ENCODE results near the gene SPOCK1.

Gene SPOCK1

DNA sequence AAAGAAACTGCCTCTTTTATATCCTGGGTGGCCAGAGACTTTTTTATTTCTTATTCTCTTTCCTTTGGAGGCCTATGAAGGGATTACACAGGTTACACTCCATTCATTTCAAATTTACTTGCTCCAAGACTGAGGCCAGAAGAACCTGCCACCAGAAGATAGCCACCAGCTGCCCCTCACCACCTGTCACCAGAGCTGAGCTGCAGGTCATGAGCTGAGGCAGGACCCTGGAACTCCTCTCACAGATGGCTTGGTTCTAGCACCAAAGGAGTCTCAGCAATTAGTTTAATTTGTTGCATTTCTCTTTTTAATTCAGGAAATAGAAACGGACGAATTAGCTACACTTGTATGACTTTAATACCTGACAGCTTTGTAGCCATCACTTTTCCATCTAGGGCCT lies 313.9 kb downstream of the SPOCK1 start:
- Mint-ChIP-seq H3K4me3 (no peak overlapping the region), H3K27me3 (no peaks in the 10 kb centered on the region), H3K27ac (no peak overlapping the region), H3K9me3 (no peaks in the 10 kb centered on the region), H3K36me3 (no peaks in the 10 kb centered on the region), H3K4me1 (no peaks in the 10 kb centered on the region)
- CTCF ChIA-PET = no interaction called here
- no peak for DNase-seq

GRCh38 chr5:137184734-137185133 lies 314.4 kb downstream of the SPOCK1 start:
- CTCF ChIA-PET = no interaction called here
- no peaks in the 10 kb centered on the region for H3K4me1 Mint-ChIP-seq
- H3K9me3 Mint-ChIP-seq = no peaks in the 10 kb centered on the region
- DNase-seq = no peak
- no peak overlapping the region for H3K27ac Mint-ChIP-seq
- no peaks in the 10 kb centered on the region for H3K27me3 Mint-ChIP-seq
- no peaks in the 10 kb centered on the region for H3K36me3 Mint-ChIP-seq
- H3K4me3 Mint-ChIP-seq = no peak overlapping the region

DNA sequence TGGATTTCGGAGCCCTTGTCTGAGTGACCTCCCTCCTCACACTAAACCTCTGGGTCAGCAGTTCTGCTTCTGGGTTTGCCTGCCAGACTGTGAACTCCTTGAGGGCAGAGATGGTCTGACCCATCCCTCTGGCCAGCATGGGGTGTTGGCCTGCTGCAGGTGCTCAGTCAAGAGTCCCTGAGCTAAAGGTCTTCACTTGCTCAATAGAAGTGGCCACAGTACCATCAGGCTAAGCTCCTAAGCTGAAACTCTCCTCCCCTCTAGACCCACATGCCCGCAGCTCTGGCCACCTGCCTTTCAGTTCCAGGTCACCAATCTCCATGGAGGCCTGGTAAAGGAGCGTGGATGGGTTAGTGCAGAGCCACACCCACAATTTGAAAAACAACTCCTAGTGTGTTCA lies 316.6 kb downstream of the SPOCK1 start:
- Mint-ChIP-seq H3K4me3 (no peak overlapping the region), H3K27ac (no peak overlapping the region), H3K36me3 (no peaks in the 10 kb centered on the region), H3K27me3 (no peaks in the 10 kb centered on the region), H3K4me1 (no peaks in the 10 kb centered on the region), H3K9me3 (no peaks in the 10 kb centered on the region)
- no peak for DNase-seq
- CTCF ChIA-PET = no interaction called here

GRCh38 chr5:137181667-137182066 lies 317.5 kb downstream of the SPOCK1 start:
- no peaks in the 10 kb centered on the region for H3K27me3 Mint-ChIP-seq
- CTCF ChIA-PET = no interaction called here
- no peaks in the 10 kb centered on the region for H3K4me1 Mint-ChIP-seq
- DNase-seq = no peak
- H3K36me3 Mint-ChIP-seq = no peaks in the 10 kb centered on the region
- no peak overlapping the region for H3K27ac Mint-ChIP-seq
- H3K4me3 Mint-ChIP-seq = no peak overlapping the region
- no peaks in the 10 kb centered on the region for H3K9me3 Mint-ChIP-seq

GRCh38 chr5:137179203-137179602 lies 319.9 kb downstream of the SPOCK1 start:
- H3K4me3 Mint-ChIP-seq = no peak overlapping the region
- H3K4me1 Mint-ChIP-seq = no peaks in the 10 kb centered on the region
- H3K9me3 Mint-ChIP-seq = no peaks in the 10 kb centered on the region
- H3K27ac Mint-ChIP-seq = no peak overlapping the region
- no peaks in the 10 kb centered on the region for H3K27me3 Mint-ChIP-seq
- CTCF ChIA-PET = no interaction called here
- DNase-seq = no peak
- no peaks in the 10 kb centered on the region for H3K36me3 Mint-ChIP-seq

GRCh38 chr5:137176609-137177008 lies 322.5 kb downstream of the SPOCK1 start:
- Mint-ChIP-seq H3K9me3 (no peaks in the 10 kb centered on the region), H3K4me1 (no peaks in the 10 kb centered on the region), H3K4me3 (no peak overlapping the region), H3K27me3 (no peaks in the 10 kb centered on the region), H3K27ac (no peak overlapping the region), H3K36me3 (no peaks in the 10 kb centered on the region)
- CTCF ChIA-PET = no interaction called here
- no peak for DNase-seq

DNA sequence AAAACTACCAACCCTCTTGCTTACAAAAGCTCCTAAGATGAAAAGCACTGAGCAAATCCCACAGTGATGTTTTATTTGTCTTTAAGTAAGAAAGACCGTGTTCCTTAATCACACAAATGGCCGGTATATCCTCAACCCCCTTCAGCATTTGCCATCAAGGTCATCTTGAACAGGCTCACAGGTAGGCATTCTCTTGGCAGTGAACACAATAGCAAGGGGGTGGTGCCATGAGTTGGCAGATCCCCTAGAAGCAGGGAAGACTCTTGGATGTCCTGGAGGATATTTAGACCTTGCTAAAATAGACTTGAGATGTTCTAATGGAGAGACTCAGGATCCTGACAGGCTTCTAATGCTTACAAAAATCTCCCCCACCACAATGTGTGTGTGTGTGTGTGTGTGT lies 323.0 kb downstream of the SPOCK1 start:
- CTCF ChIA-PET = no interaction called here
- Mint-ChIP-seq H3K27ac (no peak overlapping the region), H3K4me1 (no peaks in the 10 kb centered on the region), H3K4me3 (no peak overlapping the region), H3K36me3 (no peaks in the 10 kb centered on the region), H3K9me3 (no peaks in the 10 kb centered on the region), H3K27me3 (no peaks in the 10 kb centered on the region)
- DNase-seq = no peak

GRCh38 chr5:137174196-137174595 lies 324.9 kb downstream of the SPOCK1 start:
- H3K27me3 Mint-ChIP-seq = no peaks in the 10 kb centered on the region
- H3K4me3 Mint-ChIP-seq = no peak overlapping the region
- DNase-seq = no peak
- no peaks in the 10 kb centered on the region for H3K9me3 Mint-ChIP-seq
- CTCF ChIA-PET = no interaction called here
- H3K4me1 Mint-ChIP-seq = no peaks in the 10 kb centered on the region
- no peaks in the 10 kb centered on the region for H3K36me3 Mint-ChIP-seq
- no peak overlapping the region for H3K27ac Mint-ChIP-seq

- CTCF ChIA-PET = no interaction called here
- Mint-ChIP-seq H3K4me1 (no peaks in the 10 kb centered on the region), H3K9me3 (no peaks in the 10 kb centered on the region), H3K36me3 (no peaks in the 10 kb centered on the region), H3K27me3 (no peaks in the 10 kb centered on the region), H3K4me3 (no peak overlapping the region), H3K27ac (no peak overlapping the region)
- no peak for DNase-seq
Observed at GRCh38 chr5:137172258-137172657, 326.9 kb downstream of the SPOCK1 start.

DNA sequence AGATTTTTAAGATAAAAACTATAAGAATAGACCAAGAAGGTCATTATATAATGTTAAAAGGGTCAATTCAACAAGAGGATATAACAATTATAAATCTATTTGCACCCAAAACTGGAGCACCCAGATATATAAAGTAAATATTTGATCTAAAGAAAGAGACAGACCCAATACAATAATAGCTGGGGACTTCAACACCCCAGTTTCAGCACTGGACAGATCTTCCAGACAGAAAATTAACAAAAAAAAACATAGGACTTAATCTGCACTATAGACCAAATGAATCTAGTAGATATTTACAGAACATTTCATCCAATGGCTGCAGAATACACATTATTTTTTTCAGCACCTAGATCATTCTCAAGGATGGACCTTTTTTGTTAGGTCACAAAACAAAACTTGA lies 331.9 kb downstream of the SPOCK1 start:
- Mint-ChIP-seq H3K27ac (no peak overlapping the region), H3K4me1 (no peaks in the 10 kb centered on the region), H3K36me3 (no peaks in the 10 kb centered on the region), H3K9me3 (no peaks in the 10 kb centered on the region), H3K27me3 (no peaks in the 10 kb centered on the region), H3K4me3 (no peak overlapping the region)
- CTCF ChIA-PET = no interaction called here
- no peak for DNase-seq

- CTCF ChIA-PET = no interaction called here
Observed at GRCh38 chr5:137164961-137165360, 334.2 kb downstream of the SPOCK1 start.

GRCh38 chr5:137164536-137164935 lies 334.6 kb downstream of the SPOCK1 start:
- Mint-ChIP-seq H3K9me3 (no peaks in the 10 kb centered on the region), H3K4me3 (no peak overlapping the region), H3K4me1 (no peaks in the 10 kb centered on the region), H3K27me3 (no peaks in the 10 kb centered on the region), H3K27ac (no peak overlapping the region), H3K36me3 (no peaks in the 10 kb centered on the region)
- CTCF ChIA-PET = no interaction called here
- DNase-seq = no peak

More at GRCh38 chr5:137164961-137165360, 334.2 kb downstream of the SPOCK1 start:
- H3K9me3 Mint-ChIP-seq = no peaks in the 10 kb centered on the region
- DNase-seq = no peak
- no peaks in the 10 kb centered on the region for H3K27me3 Mint-ChIP-seq
- no peaks in the 10 kb centered on the region for H3K4me1 Mint-ChIP-seq
- H3K36me3 Mint-ChIP-seq = no peaks in the 10 kb centered on the region
- H3K4me3 Mint-ChIP-seq = no peak overlapping the region
- H3K27ac Mint-ChIP-seq = no peak overlapping the region

DNA sequence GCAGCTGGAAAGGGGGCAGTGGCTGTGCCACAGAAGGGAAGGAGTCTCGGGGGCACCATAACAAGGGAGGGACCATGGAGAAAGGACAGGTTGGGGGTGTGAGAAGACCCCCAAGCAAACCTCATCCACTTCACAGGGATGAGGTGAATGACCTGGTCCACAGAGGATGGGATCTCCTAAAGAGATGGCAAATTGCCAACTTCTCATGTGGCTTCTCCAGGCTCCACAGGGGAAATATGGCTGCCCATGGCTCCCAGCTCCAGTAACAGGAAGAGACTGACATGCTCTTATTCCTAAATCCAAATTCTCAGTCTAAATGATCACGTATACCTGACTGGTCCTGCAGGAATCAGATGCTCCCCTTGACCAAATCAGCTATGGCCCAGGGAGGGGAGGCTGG lies 340.4 kb downstream of the SPOCK1 start:
- Mint-ChIP-seq H3K4me1 (no peaks in the 10 kb centered on the region), H3K36me3 (no peaks in the 10 kb centered on the region), H3K4me3 (no peak overlapping the region), H3K9me3 (no peaks in the 10 kb centered on the region), H3K27me3 (no peaks in the 10 kb centered on the region), H3K27ac (no peak overlapping the region)
- no peak for DNase-seq
- CTCF ChIA-PET = no interaction called here

DNA sequence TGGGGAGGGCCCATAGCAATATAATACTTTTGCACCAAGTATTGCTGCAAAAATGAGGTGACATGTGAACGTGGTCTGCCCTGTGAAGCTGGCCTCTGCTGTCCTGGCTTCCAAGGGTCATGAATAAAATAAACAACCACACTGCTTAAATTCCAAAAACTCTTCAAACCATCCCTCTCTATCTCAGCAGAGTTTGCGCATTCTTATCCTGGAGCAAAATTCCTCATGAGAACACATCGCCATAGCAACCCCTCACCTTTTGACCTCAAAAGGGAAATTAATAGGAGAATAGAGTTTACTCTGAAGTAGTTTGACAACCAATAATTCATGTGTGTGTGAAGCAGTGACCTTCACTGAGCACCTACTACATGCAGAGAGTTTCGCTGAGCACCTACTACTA lies 342.9 kb downstream of the SPOCK1 start:
- no peak for DNase-seq
- H3K4me1 Mint-ChIP-seq = no peaks in the 10 kb centered on the region
- no peaks in the 10 kb centered on the region for H3K36me3 Mint-ChIP-seq
- no peaks in the 10 kb centered on the region for H3K9me3 Mint-ChIP-seq
- no peak overlapping the region for H3K4me3 Mint-ChIP-seq
- no peaks in the 10 kb centered on the region for H3K27me3 Mint-ChIP-seq
- CTCF ChIA-PET = no interaction called here
- H3K27ac Mint-ChIP-seq = no peak overlapping the region

- no peaks in the 10 kb centered on the region for H3K36me3 Mint-ChIP-seq
- CTCF ChIA-PET = no interaction called here
Observed at GRCh38 chr5:137155261-137156000, 343.7 kb downstream of the SPOCK1 start.

GRCh38 chr5:137152616-137153015 lies 346.5 kb downstream of the SPOCK1 start:
- Mint-ChIP-seq H3K4me3 (no peak overlapping the region), H3K27me3 (no peaks in the 10 kb centered on the region), H3K36me3 (no peaks in the 10 kb centered on the region), H3K27ac (no peak overlapping the region), H3K4me1 (no peaks in the 10 kb centered on the region), H3K9me3 (no peaks in the 10 kb centered on the region)
- CTCF ChIA-PET = no interaction called here
- no peak for DNase-seq

More at GRCh38 chr5:137155261-137156000, 343.7 kb downstream of the SPOCK1 start:
- no peak overlapping the region for H3K4me3 Mint-ChIP-seq
- no peak overlapping the region for H3K27ac Mint-ChIP-seq
- H3K27me3 Mint-ChIP-seq = no peaks in the 10 kb centered on the region
- DNase-seq = no peak
- no peaks in the 10 kb centered on the region for H3K9me3 Mint-ChIP-seq
- H3K4me1 Mint-ChIP-seq = no peaks in the 10 kb centered on the region

All from activated naive CD4-positive, alpha-beta T cell treated with anti-CD3 and anti-CD28 coated beads, Interleukin-2, amount 10 ng/mL, durations not matched to agents 7 days and 5 days (primary cell).